PC-3 (cell line): ENCODE measurements around the gene RABGAP1L. TPM values are rescaled to one million over a fixed set of nuclear protein-coding genes. Genes with fewer than 3 reads are reported as not detected.
A peak's percentile ranks its signal among the peaks of the same experiment; 100 is the strongest.

Source experiments
- ATAC-seq: fragments of 200-7000 bp; cut with Tn5 transposase; 2 replicates; pipeline ENCODE4 v1.9.1; 2020; ENCODE audit warnings: mild to moderate bottlenecking, moderate library complexity
- BruUV-seq: library from RNA; stranded (reverse); fragments of 400-500 nt; replicated peaks from 2 replicates; lab custom pipeline; 2021; lab: Mats Ljungman, UMichigan
- CTCF ChIA-PET: fragments of 300-600 bp; sonication (Branson Sonifier 250); formaldehyde crosslinking; loops from one replicate; lab custom pipeline; 2022; ENCODE audit warnings: antibody characterized with exemption; lab: Charles Lee
- POLR2A ChIA-PET: fragments of 300-600 bp; sonication (Branson Sonifier 250); formaldehyde crosslinking; loops from one replicate; lab custom pipeline; 2022; ENCODE audit warnings: antibody characterized with exemption; ENCODE audit not compliant: unreplicated experiment; lab: Charles Lee
- DNase-seq: peaks from one replicate; pipeline ENCODE4 v3.0.0-alpha.2; 2015
- H2AFZ ChIP-seq: fragments of 300-600 bp; sonication (generic); 2 replicates; pipeline ENCODE4 v1.6.0; 2016; ENCODE audit warnings: antibody characterized with exemption, low read length
- H3F3A ChIP-seq: fragments of 300-600 bp; sonication (generic); one replicate; pipeline ENCODE4 v1.6.0; 2017; ENCODE audit warnings: antibody characterized with exemption, low read length, control low read depth, mild to moderate bottlenecking; ENCODE audit not compliant: unreplicated experiment
- H3K27ac ChIP-seq: fragments of 300-600 bp; sonication (generic); 2 replicates; pipeline ENCODE4 v1.5.1; 2016; ENCODE audit warnings: mild to moderate bottlenecking, low read length
- H3K27me3 ChIP-seq: fragments of 300-600 bp; sonication (generic); 2 replicates; pipeline ENCODE4 v1.6.1; 2016; ENCODE audit warnings: low read length, mixed read lengths
- H3K36me3 ChIP-seq: fragments of 300-600 bp; sonication (generic); 2 replicates; pipeline ENCODE4 v1.6.1; 2016; ENCODE audit warnings: low read depth, mixed run types, low read length, mixed read lengths
- H3K4me1 ChIP-seq: fragments of 300-600 bp; sonication (generic); 2 replicates; pipeline ENCODE4 v1.5.1; 2016; ENCODE audit warnings: low read length; ENCODE audit not compliant: insufficient read depth
- H3K4me2 ChIP-seq: fragments of 300-600 bp; sonication (generic); 2 replicates; pipeline ENCODE4 v1.6.0; 2016; ENCODE audit warnings: low read length
- H3K4me3 ChIP-seq: fragments of 300-600 bp; sonication (generic); 2 replicates; pipeline ENCODE4 v1.5.1; 2016; ENCODE audit warnings: mild to moderate bottlenecking, low read length, mixed read lengths
- H3K79me2 ChIP-seq: fragments of 300-600 bp; sonication (generic); 2 replicates; pipeline ENCODE4 v1.6.1; 2017; ENCODE audit warnings: low read length, mixed read lengths
- H3K9ac ChIP-seq: fragments of 300-600 bp; sonication (generic); 2 replicates; pipeline ENCODE4 v1.6.0; 2016; ENCODE audit warnings: mild to moderate bottlenecking, low read length
- H3K9me2 ChIP-seq: fragments of 300-600 bp; sonication (generic); replicated peaks from 2 replicates; pipeline ENCODE4 v1.6.1; 2016; ENCODE audit warnings: mixed run types, low read length, mixed read lengths
- H3K9me3 ChIP-seq: fragments of 300-600 bp; sonication (generic); 2 replicates; pipeline ENCODE4 v1.6.1; 2016; ENCODE audit warnings: low read length, mixed read lengths
- H4K20me1 ChIP-seq: fragments of 300-600 bp; sonication (generic); 2 replicates; pipeline ENCODE4 v1.6.1; 2016; ENCODE audit warnings: low read length, mixed read lengths
- CTCF ChIP-seq: fragments of 300-600 bp; sonication (generic); conservative IDR thresholded peaks from 2 replicates; pipeline ENCODE4 v1.5.1; 2017; ENCODE audit warnings: antibody characterized with exemption, low read depth, mild to moderate bottlenecking, low read length
- EZH2 ChIP-seq: fragments of 300-600 bp; sonication (generic); IDR thresholded peaks from one replicate; pipeline ENCODE4 v1.6.1; 2017; ENCODE audit warnings: antibody characterized with exemption, mild to moderate bottlenecking, low read length; ENCODE audit not compliant: unreplicated experiment
- EZH2phosphoT487 ChIP-seq: fragments of 300-600 bp; sonication (generic); IDR thresholded peaks from 2 replicates; pipeline ENCODE4 v1.6.1; 2018; ENCODE audit warnings: mild to moderate bottlenecking, antibody characterized with exemption, low read length, borderline replicate concordance
- intact Hi-C: fragments of 100-400 bp; cut with micrococcal nuclease; formaldehyde crosslinking; loops from 2 replicates; pipeline ENCODE4 v1.9.0; 2023
- total RNA-seq: library from RNA; depleted of rRNA; stranded (reverse); fragments of >200 nt; gene quantifications from 2 replicates; pipeline ENCODE4 v1.2.3, GENCODE V29; 2014

RABGAP1L gene
- total RNA-seq, 1 experiment from 2014 or later, result 24.4 TPM

GRCh38 chr1:174742805-174743653, 583.7 kb downstream of the RABGAP1L start:
- H3K27ac ChIP-seq, result no peak overlapping the region
- DNase-seq (peak; percentile 3), ATAC-seq (no peak)
- CTCF ChIA-PET, result interaction anchor here (1.0 kb wide), 1 partner anchor 17 kb away, joined by 4 read pairs; no protein-coding TSS in a partner anchor
- H3K9me2 ChIP-seq, result no peaks in the 10 kb centered on the region
- intact Hi-C loops, result loop anchor here (5.0 kb wide), 1 partner anchor 1321 kb away; no protein-coding TSS in a partner anchor
- H3K9me3 ChIP-seq, result no peaks in the 10 kb centered on the region
- H4K20me1 ChIP-seq, result no peaks in the 10 kb centered on the region
- BruUV-seq, result no TSS peak
- H3K27me3 ChIP-seq, result no peaks in the 10 kb centered on the region
- POLR2A ChIA-PET, result no interaction called here
- H3K79me2 ChIP-seq, result no peaks in the 10 kb centered on the region
- no peaks in the 10 kb centered on the region for H3K36me3 ChIP-seq
- H3K4me3 ChIP-seq, result no peak overlapping the region
- no peak overlapping the region for H2AFZ ChIP-seq
- H3K4me2 ChIP-seq, result no peak overlapping the region
- H3F3A ChIP-seq, result no peaks in the 10 kb centered on the region
- TF ChIP-seq CTCF (no peak), EZH2phosphoT487 (no peak), EZH2 (no peak)
- H3K9ac ChIP-seq, result no peak overlapping the region
- H3K4me1 ChIP-seq, result no peaks in the 10 kb centered on the region

- H4K20me1 ChIP-seq, result no peaks in the 10 kb centered on the region
- TF ChIP-seq EZH2phosphoT487, result no peak
- TF ChIP-seq CTCF, result peak; percentile 66
- no peak for TF ChIP-seq EZH2
- no peaks in the 10 kb centered on the region for H3K9me3 ChIP-seq
- POLR2A ChIA-PET, result no interaction called here
- H3K36me3 ChIP-seq, result no peaks in the 10 kb centered on the region
- no peaks in the 10 kb centered on the region for H3F3A ChIP-seq
- intact Hi-C loops, result loop anchor here (1.0 to 5.0 kb wide), 3 partner anchors 482 to 1322 kb away; no protein-coding TSS in a partner anchor
- H3K9me2 ChIP-seq, result no peaks in the 10 kb centered on the region
- H3K79me2 ChIP-seq, result no peaks in the 10 kb centered on the region
- BruUV-seq, result no TSS peak
- H3K9ac ChIP-seq, result no peak overlapping the region
- no peak overlapping the region for H3K4me3 ChIP-seq
- DNase-seq (peak; percentile 42), ATAC-seq (no peak)
- no peaks in the 10 kb centered on the region for H3K4me1 ChIP-seq
- H2AFZ ChIP-seq, result no peak overlapping the region
- CTCF ChIA-PET, result interaction anchor here (0.7 to 1.0 kb wide), 2 partner anchors 18 to 484 kb away, joined by 4 to 9 read pairs; no protein-coding TSS in a partner anchor
- no peak overlapping the region for H3K4me2 ChIP-seq
- no peaks in the 10 kb centered on the region for H3K27me3 ChIP-seq
- no peak overlapping the region for H3K27ac ChIP-seq
Observed at GRCh38 chr1:174743654-174744561, 584.6 kb downstream of the RABGAP1L start.
